ENCODE measurements around the gene OR8B4.

GRCh38 chr11:124460459-124460858, 35.8 kb upstream of the OR8B4 start:
- TF ChIP-seq POLR2A (IDR thresholded peaks at IDR 0.05; ENCODE audit: low read length) (no peak), GATA1 (IDR thresholded peaks at IDR 0.05; ENCODE audit: low read depth, low read length) (no peak)

All from erythroblast (primary cell).